ENCODE data around the gene BST1.
"Not testable (repeated sequence)": the region's sequence is repeated elsewhere in the genome, so short reads cannot be mapped to it uniquely, and the experiment has no call there.

The BST1 gene

DNA sequence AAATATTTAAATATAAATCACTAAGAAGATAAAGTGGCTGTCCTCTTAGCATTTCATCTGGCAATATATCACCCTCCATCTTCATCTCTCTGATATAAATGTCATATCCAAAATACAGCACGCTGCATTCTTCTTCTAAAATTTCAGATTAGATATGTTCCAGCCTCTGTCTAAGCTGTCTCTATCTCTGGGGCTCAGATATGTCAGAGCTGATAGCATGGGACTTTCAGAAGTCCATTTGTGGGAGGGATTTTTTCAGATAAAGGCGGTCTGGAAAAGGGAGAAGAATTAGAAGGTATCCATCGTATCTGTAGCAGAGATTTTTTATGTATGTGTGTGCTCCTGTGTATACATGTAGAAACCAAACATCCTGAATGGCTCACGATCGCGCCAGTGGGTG lies 50.2 kb downstream of the BST1 start:
- DNase-seq = no peak

DNA sequence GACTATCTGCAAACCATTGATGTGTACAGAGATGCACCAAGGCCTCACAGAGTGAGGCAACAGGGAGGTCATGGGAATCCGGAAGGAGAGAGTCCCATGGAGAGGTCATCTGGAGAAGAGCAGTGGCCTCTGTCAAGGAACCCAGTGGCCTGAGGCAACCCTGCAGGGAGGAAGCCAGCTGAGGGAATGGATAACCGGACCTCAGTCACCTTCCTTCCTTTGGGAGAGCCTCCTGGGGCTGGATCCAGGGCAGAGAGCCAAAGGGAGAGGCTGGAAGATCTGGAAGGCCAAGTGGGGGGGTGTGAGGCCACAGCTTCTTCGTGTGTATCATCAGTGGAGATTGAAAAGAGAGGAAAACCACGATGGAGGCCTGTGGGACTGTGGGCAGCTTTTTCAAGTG lies 50.9 kb downstream of the BST1 start:
- no peak for DNase-seq

DNA sequence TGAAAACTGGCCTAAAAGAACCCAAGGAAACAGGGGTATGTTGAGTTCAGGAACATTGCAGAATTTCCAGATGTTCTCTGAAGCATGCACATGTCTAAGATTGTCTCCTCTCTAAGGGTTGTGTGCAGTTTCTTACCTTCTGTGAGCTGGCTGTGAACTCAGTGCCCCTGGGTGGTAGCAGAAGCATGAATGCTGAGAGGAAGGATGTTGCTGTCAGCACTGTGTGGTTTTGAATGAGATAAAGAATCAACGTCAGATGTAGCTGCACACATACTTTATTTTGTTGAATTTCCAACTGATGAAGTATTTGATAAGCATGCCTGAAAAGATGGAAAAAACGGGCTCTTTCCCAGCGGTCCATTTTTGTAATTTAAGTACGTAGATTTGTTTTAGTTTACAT lies 51.5 kb downstream of the BST1 start:
- DNase-seq = peak; percentile 43 to 50

DNA sequence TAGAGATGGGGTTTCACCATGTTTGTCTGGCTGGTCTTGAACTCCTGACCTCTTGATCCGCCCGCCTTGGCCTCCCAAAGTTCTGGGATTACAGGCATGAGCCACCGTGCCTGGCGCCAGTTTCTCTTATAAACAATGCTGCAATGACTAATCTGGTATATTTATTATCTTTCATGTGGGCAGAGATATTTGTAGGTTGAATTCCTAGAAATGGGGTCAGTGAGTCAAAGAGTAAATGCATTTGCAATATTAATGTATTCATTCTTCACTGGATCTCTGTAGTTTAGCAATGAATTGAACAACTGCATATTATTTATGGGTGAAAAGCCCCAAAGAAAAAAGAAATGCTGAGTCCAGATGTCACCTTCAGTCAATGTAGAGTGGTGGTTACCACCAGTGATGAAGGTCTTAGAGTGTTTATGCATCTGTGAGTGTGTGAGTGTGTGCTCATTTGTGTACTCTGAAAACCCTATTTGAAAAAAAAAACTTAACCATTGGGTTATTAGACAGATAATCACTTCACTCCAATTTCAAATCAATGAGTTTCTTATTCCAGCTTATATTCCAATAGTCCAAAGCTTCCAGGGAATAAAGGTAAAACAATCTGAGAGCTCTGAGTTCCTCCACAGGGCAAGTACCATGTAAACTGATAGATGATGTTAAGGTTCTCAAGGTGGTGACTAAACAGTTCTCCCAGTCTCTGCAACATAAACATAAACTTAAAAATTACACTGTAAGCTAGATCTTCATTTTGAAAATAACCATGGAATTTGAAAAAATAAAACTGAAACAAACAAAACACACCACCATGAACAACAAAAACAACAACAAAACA lies 52.7 kb downstream of the BST1 start:
- DNase-seq = peak; percentile 35 to 41

DNA sequence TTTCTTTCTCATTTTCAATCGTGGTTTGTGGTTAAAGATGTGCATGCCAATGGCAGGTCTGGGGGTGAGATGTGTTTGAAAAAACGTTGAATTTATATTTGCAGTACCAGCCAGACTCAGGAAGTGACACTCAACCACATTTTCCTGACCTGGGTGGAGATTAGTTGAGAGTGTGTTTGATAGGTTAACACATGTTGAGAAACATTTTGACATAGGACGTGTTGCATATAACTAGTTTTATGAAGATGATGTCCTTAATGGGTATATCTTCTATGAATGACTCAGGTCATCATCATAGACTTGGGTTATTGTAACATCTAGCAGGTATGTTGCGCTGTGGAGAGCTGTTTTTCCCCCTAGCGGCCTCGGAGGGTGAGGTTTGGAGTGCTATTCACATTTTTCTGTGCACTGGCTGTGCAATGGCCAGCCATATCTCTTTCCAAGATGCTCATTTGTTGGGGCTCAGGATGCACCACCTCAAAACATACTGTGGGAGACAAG lies 53.5 kb downstream of the BST1 start:
- DNase-seq = peak; percentile 75 to 88

DNA sequence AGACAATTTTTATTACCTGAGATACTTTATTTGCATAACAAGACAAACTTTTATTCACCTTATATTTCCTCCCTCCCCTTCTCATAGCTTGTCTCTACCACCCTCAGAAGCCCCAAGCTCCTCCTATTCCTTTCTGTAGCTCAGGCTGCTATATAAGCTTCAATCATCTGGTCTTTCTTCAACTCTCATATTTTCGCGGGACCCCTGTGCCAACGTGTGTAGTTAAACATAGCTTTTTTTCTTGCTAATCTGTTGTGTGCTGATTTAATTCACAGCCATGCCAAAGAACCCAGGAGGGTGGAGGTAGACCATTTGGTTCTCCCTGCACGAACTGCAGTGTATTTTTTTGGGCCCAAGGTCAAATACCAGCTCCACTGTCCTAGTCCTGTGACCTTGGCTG lies 54.2 kb downstream of the BST1 start:
- no peak for DNase-seq

DNA sequence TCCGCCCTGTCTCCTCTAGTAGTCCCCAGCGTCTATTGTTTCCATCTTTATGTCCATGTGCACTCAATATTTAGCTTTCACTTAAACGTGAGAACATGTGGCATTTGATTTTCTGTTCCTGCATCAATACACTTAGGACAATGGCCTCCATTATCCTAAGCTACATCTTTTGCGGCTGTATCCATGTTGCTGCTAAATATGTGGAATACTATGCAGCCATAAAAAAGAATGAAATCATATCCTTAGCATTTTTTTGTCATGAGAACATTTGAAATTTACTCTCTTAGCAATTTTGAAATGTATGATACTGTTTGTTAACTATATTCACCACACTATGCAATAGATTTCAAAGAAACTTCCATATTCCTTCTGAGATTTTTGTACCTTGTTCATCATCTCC lies 55.4 kb downstream of the BST1 start:
- no peak for DNase-seq

DNA sequence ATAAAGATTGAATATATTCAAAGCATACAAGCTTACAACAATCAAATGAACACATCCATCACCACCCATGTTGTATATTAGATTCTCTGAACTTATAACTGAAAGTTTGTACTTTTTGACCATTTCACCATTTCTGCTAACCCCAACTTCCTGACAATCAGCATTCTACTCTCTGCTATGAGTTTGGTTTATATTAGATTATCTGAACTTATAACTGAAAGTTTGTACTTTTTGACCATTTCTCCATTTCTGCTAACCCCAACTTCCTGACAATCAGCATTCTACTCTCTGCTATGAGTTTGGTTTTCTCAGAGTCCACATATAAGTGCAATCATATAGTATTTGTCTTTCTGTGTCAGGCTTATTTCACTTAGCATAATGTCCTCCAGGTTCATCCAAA lies 59.6 kb downstream of the BST1 start:
- DNase-seq = not testable (repeated sequence)

DNA sequence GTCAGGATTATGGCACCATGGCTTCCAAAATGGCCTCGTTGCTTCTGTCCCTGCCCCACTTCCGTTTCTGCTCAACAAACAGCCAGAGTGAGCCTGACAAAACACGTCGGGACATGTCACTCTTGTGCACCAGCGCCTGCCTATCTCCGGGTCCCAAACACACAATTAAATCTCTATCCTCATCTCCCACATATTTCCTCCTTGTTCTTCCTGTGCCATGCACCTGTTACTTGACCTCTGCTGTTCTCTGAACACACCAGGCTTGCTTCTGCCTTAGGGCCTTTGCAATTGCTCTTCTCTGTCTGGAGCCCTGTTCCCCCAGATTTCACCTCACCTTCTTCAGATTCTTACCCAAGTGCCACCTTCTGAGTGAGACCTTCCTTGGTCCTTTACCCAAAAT lies 62.5 kb downstream of the BST1 start:
- DNase-seq = no peak

DNA sequence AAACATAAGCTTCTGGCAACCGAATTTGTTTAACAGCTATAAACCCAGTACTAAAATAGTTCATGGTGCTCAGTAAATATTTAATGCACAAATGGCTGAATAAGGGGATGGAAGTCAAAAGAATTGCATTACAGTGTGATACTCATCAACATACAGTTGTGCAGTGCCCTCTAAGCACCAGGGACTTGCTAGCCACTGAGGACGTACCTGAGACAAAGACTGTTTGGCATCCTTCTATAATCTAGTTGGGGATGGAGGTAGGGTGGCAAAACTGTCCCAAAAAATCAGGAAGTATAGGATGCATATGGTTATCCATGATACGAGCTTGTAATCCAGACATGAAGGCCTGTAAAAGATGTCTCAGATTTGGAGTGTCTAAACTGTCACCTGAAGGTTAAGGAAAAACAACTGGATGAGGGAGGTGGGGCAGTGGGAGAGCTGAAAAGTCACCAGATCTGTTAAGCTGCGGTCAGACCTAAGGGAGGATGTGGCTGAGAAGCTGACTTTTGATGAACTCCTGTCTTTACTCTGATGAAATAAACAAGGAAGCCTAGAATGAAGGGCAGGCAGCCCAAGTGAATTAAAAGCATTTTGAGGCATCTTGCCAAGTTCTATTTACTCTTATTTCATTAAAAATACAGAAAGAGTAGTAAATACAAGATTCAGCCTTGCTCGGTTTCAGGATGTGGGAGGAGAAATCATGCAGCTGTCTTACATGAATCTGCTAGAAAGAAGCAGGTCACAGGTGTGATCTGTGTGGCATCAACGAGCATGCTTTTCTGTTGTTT lies 63.2 kb downstream of the BST1 start:
- peak; percentile 40 to 63 for DNase-seq

DNA sequence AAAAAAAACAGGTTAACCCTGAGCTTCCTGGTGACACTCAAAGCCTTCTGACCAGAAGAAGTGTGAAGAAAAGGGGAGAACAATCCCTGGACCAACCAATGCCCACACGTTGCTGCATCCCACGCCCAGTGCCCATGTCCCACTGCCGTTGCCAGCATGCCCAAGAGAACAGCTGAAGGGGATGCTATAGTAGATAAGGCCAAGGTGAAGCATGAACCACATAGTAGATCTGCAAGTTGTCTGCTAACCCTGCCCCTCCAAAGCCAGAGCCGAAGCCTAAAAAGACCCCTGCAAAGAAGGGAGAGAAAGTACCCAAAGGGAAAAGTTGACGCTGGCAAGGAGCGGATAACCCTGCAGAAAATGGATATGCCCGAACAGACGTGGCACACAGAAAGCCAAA lies 64.0 kb downstream of the BST1 start:
- no peak for DNase-seq

DNA sequence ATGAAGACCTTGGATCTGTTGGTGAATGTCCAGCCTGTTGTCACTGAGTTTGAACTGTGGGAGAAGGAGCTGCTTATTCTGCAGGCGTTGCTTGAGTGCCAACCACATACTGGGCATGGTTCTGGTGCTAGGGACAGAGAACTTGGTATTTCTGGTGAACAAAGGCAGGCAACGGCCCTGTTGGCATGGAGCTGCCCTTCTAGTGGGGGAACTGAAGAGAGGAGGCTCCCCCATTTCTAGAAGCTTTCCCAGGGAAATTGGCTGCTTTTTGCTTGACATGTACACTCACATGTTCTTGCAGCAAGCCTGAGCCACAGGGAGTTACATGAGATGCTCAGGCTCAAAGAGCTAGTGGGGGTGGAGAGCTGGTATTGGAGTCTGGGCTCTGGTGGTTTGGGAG lies 66.3 kb downstream of the BST1 start:
- DNase-seq = no peak

DNA sequence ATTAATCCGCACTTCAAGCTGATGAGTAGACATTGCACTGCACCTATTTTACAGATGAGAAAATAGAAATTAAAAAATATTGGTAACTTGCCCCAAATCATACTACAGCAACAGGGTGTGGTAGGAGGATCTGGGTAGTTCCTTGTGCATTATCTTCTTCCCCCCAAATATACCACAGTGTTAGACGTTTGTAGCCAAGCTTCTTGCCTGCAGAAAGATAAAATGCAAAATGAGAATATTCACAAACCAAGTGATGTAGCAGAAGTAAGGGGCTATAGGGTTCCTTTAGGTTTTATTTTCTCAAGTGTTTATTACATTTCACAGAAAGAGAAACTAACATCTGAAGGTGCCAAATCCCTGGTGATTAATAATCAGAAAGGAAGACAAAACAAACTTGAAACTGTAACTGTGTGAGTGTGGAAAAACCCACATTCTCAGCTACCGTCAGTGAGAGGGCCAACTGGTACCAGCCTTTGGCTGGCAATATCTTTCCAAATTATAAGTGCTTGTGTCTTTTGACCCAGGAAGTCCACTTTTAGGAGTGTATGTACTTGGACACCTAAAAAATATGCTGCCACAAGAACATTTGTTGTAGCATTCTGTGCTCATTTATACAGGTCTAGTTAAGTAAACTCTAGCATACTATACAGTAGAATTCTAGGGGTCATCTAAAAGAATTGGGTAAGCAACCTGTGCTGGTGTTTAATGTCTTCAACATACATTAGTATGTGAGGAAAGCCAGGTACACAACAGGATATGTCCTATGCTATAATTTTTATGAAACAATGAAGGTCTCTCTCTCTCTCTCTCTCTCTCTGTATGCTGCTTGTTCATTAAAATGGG lies 68.6 kb downstream of the BST1 start:
- DNase-seq = no peak

DNA sequence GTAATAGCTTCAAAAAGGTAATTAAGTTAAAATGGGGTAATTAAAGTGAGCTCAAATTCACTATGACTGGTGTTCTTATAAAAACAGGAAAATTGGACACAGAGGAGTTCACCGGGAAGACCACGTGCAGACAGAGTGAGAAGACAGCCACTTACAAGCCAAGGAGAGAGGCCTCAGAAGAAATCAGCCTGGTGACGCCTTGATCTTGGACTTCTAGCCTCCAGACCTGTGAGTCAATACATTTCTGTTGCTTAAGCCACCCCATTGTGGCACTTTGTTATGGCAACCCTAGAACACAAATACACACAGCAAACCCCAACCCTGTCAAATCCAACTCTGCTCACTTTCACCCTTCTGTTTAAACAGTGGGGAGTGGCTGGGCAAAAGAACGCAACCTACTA lies 71.2 kb downstream of the BST1 start:
- peak in 1 of 2 donors; percentile 20 for DNase-seq

DNA sequence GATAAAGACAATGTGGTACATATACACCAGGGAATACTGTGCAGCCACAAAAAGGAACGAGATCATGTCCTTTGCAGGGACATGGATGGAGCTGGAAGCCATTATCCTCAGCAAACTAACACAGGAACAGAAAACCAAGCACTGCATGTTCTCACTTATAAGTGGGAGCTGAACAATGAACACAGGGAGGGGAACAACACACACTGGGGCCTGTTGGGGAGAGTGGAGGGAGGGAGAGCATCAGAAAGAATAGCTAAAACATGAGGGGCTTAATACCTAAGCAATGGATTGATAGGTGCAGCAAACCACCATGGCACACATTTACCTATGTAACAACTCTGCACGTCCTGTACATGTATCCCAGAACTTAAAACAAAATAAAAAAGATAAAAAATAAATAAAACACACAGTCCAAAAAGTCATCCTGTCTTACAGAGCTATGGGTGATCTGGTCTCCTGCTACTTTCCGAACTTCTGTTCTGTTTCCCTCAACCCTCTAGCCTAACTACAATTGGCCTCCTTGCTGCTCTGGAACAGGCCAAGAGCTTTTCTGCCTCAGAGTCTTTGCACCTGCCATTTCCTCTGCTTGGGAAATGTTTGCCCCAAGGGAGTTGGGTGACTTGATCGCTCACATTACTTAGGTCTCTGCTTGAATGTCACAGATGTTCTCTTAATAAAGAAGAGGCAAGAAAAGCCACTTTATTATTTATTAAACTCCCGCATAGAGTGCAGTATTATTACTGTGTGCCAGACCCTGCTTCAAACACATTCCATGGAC lies 74.2 kb downstream of the BST1 start:
- DNase-seq = no peak

DNA sequence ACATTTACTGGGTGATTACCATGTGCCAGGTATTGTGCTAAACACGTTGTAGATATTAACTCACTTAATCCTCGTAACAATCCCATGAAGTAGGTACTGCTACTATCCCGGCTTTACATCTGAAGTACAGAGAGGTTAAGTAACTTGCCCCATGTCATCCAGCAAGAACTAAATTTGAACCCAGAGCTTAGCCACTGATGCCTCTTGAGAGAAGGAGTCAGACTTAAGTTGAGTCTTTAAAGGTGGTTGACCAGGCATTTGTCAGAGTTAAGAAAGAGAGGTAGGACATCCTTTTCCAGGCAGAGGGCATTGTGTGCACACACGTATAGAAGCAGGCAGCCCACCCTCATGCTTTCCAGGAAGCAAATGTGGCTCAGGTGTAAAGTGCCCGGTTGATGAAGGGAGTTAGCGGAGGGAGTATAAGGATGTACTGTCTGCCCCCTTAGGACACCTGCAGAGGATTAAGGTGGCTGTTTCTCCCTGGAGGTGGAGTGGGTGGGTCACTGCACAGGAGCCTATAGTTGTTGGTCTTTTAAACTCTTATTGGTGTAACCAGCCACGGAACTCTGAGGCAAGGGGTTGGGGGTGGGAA lies 74.9 kb downstream of the BST1 start:
- DNase-seq = no peak

DNA sequence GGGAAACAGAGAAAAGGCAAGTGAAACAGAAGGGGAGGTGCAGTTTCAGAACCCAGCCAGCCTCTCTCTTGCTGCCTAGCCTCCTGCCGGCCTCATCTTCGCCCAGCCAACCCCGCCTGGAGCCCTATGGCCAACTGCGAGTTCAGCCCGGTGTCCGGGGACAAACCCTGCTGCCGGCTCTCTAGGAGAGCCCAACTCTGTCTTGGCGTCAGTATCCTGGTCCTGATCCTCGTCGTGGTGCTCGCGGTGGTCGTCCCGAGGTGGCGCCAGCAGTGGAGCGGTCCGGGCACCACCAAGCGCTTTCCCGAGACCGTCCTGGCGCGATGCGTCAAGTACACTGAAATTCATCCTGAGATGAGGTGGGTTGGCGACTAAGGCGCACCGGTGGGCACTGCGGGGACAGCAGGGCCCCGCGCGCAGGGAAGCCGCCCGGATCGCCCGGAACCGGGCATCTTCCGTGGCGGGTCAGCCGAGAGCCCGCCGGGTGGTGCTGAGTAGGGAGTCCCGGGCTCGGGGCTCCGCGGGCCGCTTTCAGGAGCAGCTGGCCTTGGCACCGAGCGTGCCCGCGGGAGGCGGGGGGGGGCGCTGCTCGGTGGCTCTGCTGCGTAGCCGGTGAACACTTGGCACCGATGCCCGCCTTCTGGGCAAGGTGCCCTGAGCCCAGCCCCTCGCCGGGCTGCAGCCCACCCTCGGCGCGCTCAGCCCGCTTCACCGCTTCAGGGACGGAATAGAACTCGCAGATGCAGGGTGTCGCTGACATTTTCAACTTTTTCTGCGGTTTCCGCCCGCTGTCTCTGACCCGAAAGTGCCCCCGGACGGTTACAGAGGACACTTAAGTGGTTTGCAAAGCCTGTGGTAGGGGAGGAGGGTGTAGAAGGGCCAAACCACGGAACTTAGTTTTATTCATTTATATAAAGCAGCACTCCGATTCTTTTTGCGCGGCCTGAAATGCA lies 75.7 kb downstream of the BST1 start, which contains the start of gene CD38:
Gene CD38, plus strand, starts transcription at position 40 of the 953 bp plus-strand sequence. Its CDS starts 87 bp downstream, at position 127.
- peak; percentile 48 to 53 for DNase-seq

DNA sequence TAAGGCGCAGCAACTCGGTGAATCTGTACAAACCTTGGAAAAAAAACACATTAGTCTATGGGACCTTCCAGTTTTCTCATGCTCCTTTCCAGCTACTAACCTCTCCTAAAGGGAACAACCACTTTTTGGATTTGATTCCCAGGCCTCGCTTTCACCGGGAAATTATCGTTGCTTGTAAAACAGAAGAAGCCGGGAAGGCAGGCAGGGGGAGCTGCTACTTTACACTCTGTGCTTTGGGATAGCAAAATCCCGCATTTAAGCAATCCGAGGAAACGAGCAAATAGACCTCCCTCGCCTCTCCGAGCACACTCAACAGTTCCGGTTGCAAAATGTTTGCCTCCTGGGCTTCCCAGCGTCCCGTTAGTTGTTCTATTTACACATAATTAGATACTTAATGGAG lies 76.4 kb downstream of the BST1 start:
- DNase-seq = no peak

DNA sequence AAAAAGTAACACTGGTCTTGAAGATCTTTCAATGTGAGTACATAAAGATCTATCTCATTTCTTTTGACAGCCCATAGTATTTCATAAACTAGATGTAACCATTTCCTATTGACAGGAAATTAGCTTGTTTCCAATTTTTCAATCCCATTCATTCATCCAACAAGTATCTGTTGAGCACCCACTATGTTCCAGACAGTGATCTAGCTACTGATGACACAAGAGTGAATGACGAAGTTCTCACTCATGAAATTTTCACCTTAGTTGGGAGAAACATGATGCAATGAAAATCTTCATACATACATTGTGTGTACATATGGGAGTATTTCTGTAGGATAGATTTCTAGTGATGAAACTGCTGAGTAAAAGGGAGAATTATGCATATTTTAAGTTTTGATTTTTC lies 76.9 kb downstream of the BST1 start:
- DNase-seq = no peak

DNA sequence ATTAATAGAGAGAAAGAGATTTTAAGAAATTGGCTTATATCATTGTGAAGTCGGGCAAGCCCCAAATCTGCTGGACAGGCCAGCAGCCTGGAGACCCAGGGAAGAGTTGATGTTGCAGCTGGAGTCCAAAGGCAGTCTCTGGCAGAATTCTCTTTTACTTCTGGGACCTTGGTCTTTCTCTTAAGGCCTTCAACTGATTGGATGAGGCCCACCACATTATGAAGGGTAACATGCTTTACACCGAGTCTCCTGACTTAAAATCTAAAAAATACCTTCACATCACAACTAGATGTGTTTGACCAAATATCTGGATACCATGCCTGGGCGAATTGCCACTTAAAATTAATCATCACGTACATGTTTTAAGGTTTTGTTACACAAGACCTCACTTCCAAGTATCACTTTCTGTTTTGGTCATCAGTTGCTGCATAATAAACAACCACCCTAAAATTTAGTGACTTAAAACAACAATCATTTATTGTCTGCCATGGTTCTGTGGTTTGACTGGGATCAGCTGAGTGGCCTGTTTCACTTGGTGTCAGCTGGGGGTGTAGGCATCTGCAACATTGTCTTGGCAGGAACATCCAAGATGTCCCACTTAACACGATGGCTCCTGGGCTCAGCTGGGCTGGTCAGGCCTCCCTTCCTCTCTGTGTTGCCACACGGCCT lies 78.7 kb downstream of the BST1 start:
- DNase-seq = no peak
